ENCODE measurements around the gene CIAO2A. TPM values are rescaled to one million over a fixed set of nuclear protein-coding genes. Genes with fewer than 3 reads are reported as not detected.

Gene CIAO2A
- total and polyA plus RNA-seq, 2 donors from 2014 or later = 41.6 to 92.4 TPM

DNA sequence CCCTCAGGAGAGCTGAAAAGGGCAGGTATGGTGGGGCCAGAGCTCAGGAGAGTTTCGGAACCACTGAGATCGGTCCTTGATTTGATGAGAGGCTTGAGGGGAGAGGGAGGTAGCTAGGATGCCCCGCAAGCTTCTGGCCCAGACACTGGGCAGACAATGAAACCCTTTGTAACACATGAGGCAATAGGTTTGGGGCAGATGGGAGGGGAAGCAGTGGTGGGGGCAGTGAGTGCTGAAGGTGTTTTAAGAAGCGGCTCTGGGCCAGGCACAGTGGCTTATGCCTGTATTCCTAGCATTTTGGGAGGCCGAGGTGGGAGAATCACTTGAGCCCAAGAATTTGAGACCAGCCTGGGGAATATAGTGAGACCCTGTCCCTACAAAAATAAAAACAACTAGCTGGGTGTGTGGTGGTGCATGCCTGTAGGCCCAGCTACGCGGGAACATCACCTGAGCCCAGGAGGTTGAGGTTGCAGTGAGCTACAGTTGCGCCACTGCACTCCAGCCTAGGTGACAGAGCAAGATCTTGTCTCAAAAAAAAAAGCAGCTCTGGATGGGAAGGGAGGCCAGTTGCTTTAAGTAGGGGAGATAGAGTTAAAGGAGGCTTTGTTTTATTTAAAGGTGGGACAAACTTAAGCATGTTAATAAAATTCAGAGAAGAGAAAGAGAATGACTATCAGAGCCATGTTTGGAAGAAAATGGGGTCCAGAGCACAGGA, 48.3 kb upstream of the CIAO2A start:
- FAIRE-seq = no peak
- Histone ChIP-seq H3K9ac (ENCODE audit: low read length in 3 of 3) (no peak overlapping the region), H3K9me3 (ENCODE audit: control insufficient read depth in 2 of 3, insufficient read depth in 1 of 3, low read length in 3 of 3) (no peaks in the 10 kb centered on the region), H3K36me3 (ENCODE audit: control insufficient read depth in 2 of 3, insufficient read depth in 3 of 3, low read length in 3 of 3) (peaks cover 0 to 23% (median 16%) of the 10 kb centered on the region in 3 donors), H3K27ac (ENCODE audit: low read depth in 2 of 2, low read length in 2 of 2) (no peak overlapping the region), H3K27me3 (ENCODE audit: control insufficient read depth, insufficient read depth, low read length) (no peaks in the 10 kb centered on the region), H3K4me3 (ENCODE audit: low read length in 3 of 3) (no peak overlapping the region), H3K4me1 (ENCODE audit: control insufficient read depth in 2 of 3, insufficient read depth in 2 of 3, low read depth in 1 of 3, low read length in 3 of 3) (no peaks in the 10 kb centered on the region)
- TF ChIP-seq CTCF (IDR thresholded peaks at IDR 0.05; ENCODE audit: borderline replicate concordance, extremely low read depth, insufficient read depth) = no peak
- intact Hi-C loops (cut with DNase I) = no loop called here
- no peak for DNase-seq

DNA sequence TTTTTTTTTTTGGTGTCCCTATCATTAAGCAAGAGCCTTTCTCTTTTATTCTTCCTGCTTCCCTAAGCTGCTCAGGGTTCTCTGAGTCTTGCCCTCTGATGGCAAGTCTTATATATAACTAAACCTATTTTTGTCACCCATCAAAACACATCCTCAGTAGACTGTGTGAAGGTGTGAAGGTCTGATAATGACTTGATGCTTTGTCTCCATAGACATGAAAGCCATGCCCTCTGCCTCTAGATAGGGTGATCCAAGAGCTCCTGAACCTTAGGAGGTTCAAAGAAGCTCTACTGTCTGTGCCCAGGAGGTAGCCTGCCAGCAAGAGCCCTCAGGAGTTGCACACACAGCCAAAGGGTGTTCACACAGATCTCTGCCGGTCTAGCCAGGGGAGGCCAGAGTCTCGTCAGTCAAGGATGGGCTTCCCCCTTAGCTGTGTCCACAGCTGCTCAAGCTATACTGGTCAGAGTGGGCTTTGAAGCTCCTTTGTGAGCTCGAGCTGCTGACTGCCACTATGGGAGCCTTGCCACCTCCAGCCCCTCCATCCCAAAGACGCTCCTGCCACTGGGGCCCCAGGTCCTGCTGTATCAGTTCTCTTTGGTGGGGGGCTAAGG, 44.8 kb upstream of the CIAO2A start:
- DNase-seq = peak in 1 of 5 donors; percentile 28
- H3K27me3 ChIP-seq (ENCODE audit: control insufficient read depth, insufficient read depth, low read length) = no peaks in the 10 kb centered on the region
- no peak overlapping the region for H3K27ac ChIP-seq (ENCODE audit: low read depth in 2 of 2, low read length in 2 of 2)
- TF ChIP-seq CTCF (IDR thresholded peaks at IDR 0.05; ENCODE audit: borderline replicate concordance, extremely low read depth, insufficient read depth) = no peak
- H3K9me3 ChIP-seq (ENCODE audit: control insufficient read depth in 2 of 3, insufficient read depth in 1 of 3, low read length in 3 of 3) = no peaks in the 10 kb centered on the region
- no peak overlapping the region for H3K4me3 ChIP-seq (ENCODE audit: low read length in 3 of 3)
- no peaks in the 10 kb centered on the region for H3K4me1 ChIP-seq (ENCODE audit: control insufficient read depth in 2 of 3, insufficient read depth in 2 of 3, low read depth in 1 of 3, low read length in 3 of 3)
- no peak overlapping the region for H3K9ac ChIP-seq (ENCODE audit: low read length in 3 of 3)
- FAIRE-seq = no peak
- peaks cover 0 to 39% (median 35%) of the 10 kb centered on the region in 3 donors for H3K36me3 ChIP-seq (ENCODE audit: control insufficient read depth in 2 of 3, insufficient read depth in 3 of 3, low read length in 3 of 3)
- intact Hi-C loops (cut with DNase I) = no loop called here

DNA sequence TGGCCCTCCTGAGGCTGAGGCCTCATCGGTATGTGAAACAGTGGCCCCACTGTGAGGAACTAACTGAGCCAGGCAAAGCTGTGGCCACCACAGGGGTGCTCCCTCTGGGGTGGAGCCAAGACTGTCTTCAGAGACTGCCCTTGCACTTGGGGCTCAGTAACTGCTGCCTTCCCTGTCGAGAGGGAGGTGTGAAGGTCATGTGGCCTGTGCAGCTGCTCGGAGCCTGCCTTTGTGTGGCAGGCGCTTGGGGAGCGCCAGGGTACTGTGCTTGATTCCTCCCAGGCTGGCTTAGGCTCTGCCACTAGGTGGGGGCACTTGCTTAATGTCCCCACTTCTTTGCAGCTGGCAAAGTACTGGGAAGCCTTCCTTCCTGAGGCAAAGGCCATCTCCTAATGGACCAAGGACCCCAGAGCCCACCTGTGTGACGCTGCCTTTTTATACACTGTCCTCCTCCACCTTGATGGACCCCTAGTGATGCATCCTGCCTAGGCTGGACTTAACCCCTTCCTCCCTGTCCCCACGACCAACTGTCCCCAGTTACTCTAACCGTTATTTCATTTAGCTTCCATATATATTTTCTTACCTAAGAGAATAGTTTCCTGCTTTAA, 43.7 kb upstream of the CIAO2A start:
- no peak for FAIRE-seq
- DNase-seq = no peak
- Histone ChIP-seq H3K9ac (ENCODE audit: low read length in 3 of 3) (no peak overlapping the region), H3K9me3 (ENCODE audit: control insufficient read depth in 2 of 3, insufficient read depth in 1 of 3, low read length in 3 of 3) (no peaks in the 10 kb centered on the region), H3K36me3 (ENCODE audit: control insufficient read depth in 2 of 3, insufficient read depth in 3 of 3, low read length in 3 of 3) (peaks cover 0 to 38% (median 35%) of the 10 kb centered on the region in 3 donors), H3K27me3 (ENCODE audit: control insufficient read depth, insufficient read depth, low read length) (no peaks in the 10 kb centered on the region), H3K4me3 (ENCODE audit: low read length in 3 of 3) (no peak overlapping the region), H3K4me1 (ENCODE audit: control insufficient read depth in 2 of 3, insufficient read depth in 2 of 3, low read depth in 1 of 3, low read length in 3 of 3) (no peaks in the 10 kb centered on the region), H3K27ac (ENCODE audit: low read depth in 2 of 2, low read length in 2 of 2) (no peak overlapping the region)
- TF ChIP-seq CTCF (IDR thresholded peaks at IDR 0.05; ENCODE audit: borderline replicate concordance, extremely low read depth, insufficient read depth) = no peak
- intact Hi-C loops (cut with DNase I) = no loop called here

Measured in kidney (tissue), 14 donors.